K562 (cell line): ENCODE results near the gene MOG. TPM values are rescaled to one million over a fixed set of nuclear protein-coding genes. Genes with fewer than 3 reads are reported as not detected.

Source experiments
- PML ChIP-seq: IDR thresholded peaks from 2 replicates; pipeline ENCODE4 v1.6.1; 2012; ENCODE audit warnings: low read length, inconsistent platforms
- PTBP1 ChIP-seq: fragments of 200-400 bp; formaldehyde crosslinking; IDR thresholded peaks from 2 replicates; pipeline ENCODE4 v1.6.1; 2017; ENCODE audit warnings: low read depth, low read length
- SMARCA5 ChIP-seq: fragments of 450-650 bp; IDR thresholded peaks from 2 replicates; pipeline ENCODE4 v1.6.1; 2016
- SREBF2 ChIP-seq: sonication (generic); formaldehyde crosslinking; IDR thresholded peaks from 2 replicates; pipeline ENCODE4 v1.4.0; 2020; ENCODE audit warnings: mild to moderate bottlenecking, missing genetic modification reagents
- ZBED1 ChIP-seq: IDR thresholded peaks from 2 replicates; pipeline ENCODE4 v1.6.1; 2014
- ZNF23 ChIP-seq: fragments of 250-450 bp; sonication (Bioruptor Pico); IDR thresholded peaks from 2 replicates; pipeline ENCODE4 v1.4.0; 2020; ENCODE audit warnings: mild to moderate bottlenecking
- polyA plus RNA-seq, 8 experiments: library from polyadenylated mRNA; depleted of rRNA in 4 of 8; stranded (reverse) in 5 of 8; unstranded in 3 of 8; fragments of >200 nt; fragmentation: Nextera tagmentation in 2 of 8; fragmentation: Illumina TruSeq in 1 of 8; extraction: Ambion mirVana in 2 of 8; extraction: Trizol in 1 of 8; gene quantifications; 2 replicates each; pipeline versions ENCODE4 v1.2.1 to v1.2.3, GENCODE V29; 2011 to 2014; ENCODE audit warnings: inconsistent platforms in 1 of 8, missing spikeins in 1 of 8
- total RNA-seq, 7 experiments: library from RNA; depleted of rRNA in 6 of 7; stranded (reverse); fragments of >200 nt in 6 of 7; fragmentation: Illumina TruSeq in 2 of 7; extraction: Trizol in 2 of 7; gene quantifications; 2 replicates each; pipeline versions ENCODE4 v1.2.1 to v1.2.3, GENCODE V29; 2011 to 2021; ENCODE audit warnings: low replicate concordance in 1 of 7
- TF ChIP-seq, protein P1 (sequence below): sonication (generic); formaldehyde crosslinking; IDR thresholded peaks from 2 replicates; pipeline ENCODE4 v1.8.0; 2023; ENCODE audit warnings: mild to moderate bottlenecking, missing genetic modification reagents
- TF ChIP-seq, protein P2 (sequence below): sonication (generic); formaldehyde crosslinking; IDR thresholded peaks from 2 replicates; pipeline ENCODE4 v1.8.0; 2022; ENCODE audit warnings: missing genetic modification reagents, mild to moderate bottlenecking, moderate library complexity, borderline replicate concordance
- TF ChIP-seq, protein P3 (sequence below): fragments of 450-650 bp; IDR thresholded peaks from 2 replicates; pipeline ENCODE4 v1.6.1; 2018; ENCODE audit not compliant: partially characterized antibody

MOG gene
- total and polyA plus RNA-seq, 9 of the 15 experiments (the other 6 are each of a cell fraction or from before 2014, with no cell fraction given): not detected

DNA sequence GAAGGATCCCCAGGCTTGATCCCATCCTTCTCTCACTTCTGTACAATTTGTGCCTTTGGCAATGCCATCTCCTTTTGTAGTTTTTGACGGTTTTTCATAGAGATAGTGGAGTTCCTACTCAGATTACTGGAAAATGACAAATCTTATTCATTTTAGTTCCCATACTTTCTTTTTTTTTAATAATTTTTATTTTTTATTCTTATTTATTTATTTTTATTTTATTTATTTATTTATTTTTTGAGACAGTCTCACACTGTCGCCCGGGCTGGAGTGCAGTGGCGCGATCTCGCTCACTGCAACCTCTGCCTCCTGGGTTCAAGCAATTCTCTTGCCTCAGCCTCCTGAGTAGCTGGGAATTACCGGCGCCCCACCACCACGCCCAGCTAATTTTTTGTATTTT lies 19.6 kb upstream of the MOG start (continued):
- TF ChIP-seq ZBED1 (no peak), PML (no peak), SMARCA5 (no peak), ZNF23 (CRISPR knock-in tag) (no peak), PTBP1 (no peak), SREBF2 (no peak)
- TF ChIP-seq, protein P1, sequence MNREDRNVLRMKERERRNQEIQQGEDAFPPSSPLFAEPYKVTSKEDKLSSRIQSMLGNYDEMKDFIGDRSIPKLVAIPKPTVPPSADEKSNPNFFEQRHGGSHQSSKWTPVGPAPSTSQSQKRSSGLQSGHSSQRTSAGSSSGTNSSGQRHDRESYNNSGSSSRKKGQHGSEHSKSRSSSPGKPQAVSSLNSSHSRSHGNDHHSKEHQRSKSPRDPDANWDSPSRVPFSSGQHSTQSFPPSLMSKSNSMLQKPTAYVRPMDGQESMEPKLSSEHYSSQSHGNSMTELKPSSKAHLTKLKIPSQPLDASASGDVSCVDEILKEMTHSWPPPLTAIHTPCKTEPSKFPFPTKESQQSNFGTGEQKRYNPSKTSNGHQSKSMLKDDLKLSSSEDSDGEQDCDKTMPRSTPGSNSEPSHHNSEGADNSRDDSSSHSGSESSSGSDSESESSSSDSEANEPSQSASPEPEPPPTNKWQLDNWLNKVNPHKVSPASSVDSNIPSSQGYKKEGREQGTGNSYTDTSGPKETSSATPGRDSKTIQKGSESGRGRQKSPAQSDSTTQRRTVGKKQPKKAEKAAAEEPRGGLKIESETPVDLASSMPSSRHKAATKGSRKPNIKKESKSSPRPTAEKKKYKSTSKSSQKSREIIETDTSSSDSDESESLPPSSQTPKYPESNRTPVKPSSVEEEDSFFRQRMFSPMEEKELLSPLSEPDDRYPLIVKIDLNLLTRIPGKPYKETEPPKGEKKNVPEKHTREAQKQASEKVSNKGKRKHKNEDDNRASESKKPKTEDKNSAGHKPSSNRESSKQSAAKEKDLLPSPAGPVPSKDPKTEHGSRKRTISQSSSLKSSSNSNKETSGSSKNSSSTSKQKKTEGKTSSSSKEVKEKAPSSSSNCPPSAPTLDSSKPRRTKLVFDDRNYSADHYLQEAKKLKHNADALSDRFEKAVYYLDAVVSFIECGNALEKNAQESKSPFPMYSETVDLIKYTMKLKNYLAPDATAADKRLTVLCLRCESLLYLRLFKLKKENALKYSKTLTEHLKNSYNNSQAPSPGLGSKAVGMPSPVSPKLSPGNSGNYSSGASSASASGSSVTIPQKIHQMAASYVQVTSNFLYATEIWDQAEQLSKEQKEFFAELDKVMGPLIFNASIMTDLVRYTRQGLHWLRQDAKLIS: no peak
- TF ChIP-seq, protein P2, sequence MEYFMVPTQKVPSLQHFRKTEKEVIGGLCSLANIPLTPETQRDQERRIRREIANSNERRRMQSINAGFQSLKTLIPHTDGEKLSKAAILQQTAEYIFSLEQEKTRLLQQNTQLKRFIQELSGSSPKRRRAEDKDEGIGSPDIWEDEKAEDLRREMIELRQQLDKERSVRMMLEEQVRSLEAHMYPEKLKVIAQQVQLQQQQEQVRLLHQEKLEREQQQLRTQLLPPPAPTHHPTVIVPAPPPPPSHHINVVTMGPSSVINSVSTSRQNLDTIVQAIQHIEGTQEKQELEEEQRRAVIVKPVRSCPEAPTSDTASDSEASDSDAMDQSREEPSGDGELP: no peak
- TF ChIP-seq, protein P3, sequence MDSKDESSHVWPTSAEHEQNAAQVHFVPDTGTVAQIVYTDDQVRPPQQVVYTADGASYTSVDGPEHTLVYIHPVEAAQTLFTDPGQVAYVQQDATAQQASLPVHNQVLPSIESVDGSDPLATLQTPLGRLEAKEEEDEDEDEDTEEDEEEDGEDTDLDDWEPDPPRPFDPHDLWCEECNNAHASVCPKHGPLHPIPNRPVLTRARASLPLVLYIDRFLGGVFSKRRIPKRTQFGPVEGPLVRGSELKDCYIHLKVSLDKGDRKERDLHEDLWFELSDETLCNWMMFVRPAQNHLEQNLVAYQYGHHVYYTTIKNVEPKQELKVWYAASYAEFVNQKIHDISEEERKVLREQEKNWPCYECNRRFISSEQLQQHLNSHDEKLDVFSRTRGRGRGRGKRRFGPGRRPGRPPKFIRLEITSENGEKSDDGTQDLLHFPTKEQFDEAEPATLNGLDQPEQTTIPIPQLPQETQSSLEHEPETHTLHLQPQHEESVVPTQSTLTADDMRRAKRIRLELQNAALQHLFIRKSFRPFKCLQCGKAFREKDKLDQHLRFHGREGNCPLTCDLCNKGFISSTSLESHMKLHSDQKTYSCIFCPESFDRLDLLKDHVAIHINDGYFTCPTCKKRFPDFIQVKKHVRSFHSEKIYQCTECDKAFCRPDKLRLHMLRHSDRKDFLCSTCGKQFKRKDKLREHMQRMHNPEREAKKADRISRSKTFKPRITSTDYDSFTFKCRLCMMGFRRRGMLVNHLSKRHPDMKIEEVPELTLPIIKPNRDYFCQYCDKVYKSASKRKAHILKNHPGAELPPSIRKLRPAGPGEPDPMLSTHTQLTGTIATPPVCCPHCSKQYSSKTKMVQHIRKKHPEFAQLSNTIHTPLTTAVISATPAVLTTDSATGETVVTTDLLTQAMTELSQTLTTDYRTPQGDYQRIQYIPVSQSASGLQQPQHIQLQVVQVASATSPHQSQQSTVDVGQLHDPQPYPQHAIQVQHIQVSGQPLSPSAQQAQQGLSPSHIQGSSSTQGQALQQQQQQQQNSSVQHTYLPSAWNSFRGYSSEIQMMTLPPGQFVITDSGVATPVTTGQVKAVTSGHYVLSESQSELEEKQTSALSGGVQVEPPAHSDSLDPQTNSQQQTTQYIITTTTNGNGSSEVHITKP: no peak
- TF ChIP-seq, all 486 proteins: peak for 0
